Calu3 (cell line): ENCODE results near the gene CCER1. TPM values are rescaled to one million over a fixed set of nuclear protein-coding genes. Genes with fewer than 3 reads are reported as not detected.

ENCODE experiments used
- BruUV-seq: library from RNA; stranded (reverse); fragments of 400-500 nt; replicated peaks from 2 replicates; lab custom pipeline; 2021; lab: Mats Ljungman, UMichigan
- CTCF ChIA-PET: fragments of 300-600 bp; sonication (Branson Sonifier 250); formaldehyde crosslinking; loops from one replicate; lab custom pipeline; 2022; ENCODE audit warnings: antibody characterized with exemption; lab: Charles Lee
- DNase-seq: peaks from one replicate; pipeline ENCODE4 v3.0.0; 2022
- H3K27ac Mint-ChIP-seq: one replicate; pipeline ENCODE4 v1.8.0; 2022; ENCODE audit warnings: mixed read lengths; ENCODE audit not compliant: unreplicated experiment
- H3K27me3 Mint-ChIP-seq: one replicate; pipeline ENCODE4 v1.8.0; 2022; ENCODE audit warnings: mixed read lengths; ENCODE audit not compliant: unreplicated experiment
- H3K36me3 Mint-ChIP-seq: one replicate; pipeline ENCODE4 v1.8.0; 2022; ENCODE audit warnings: mild to moderate bottlenecking, moderate library complexity, mixed read lengths; ENCODE audit not compliant: insufficient read depth, unreplicated experiment
- H3K4me1 Mint-ChIP-seq: one replicate; pipeline ENCODE4 v1.8.0; 2022; ENCODE audit warnings: mild to moderate bottlenecking, low read depth, mixed read lengths; ENCODE audit not compliant: unreplicated experiment
- H3K4me3 Mint-ChIP-seq: one replicate; pipeline ENCODE4 v1.8.0; 2022; ENCODE audit warnings: mild to moderate bottlenecking, low read depth, moderate library complexity, mixed read lengths; ENCODE audit not compliant: unreplicated experiment
- H3K9me3 Mint-ChIP-seq: one replicate; pipeline ENCODE4 v1.8.0; 2022; ENCODE audit warnings: low read depth, mixed read lengths; ENCODE audit not compliant: unreplicated experiment
- CTCF ChIP-seq: fragments of 200-600 bp; IDR thresholded peaks from one replicate; pipeline ENCODE4 v1.8.0; 2022; ENCODE audit warnings: antibody characterized with exemption; ENCODE audit not compliant: unreplicated experiment
- intact Hi-C: fragments of 100-400 bp; cut with micrococcal nuclease; formaldehyde crosslinking; loops from one replicate; pipeline ENCODE4 v1.10.0; 2022; ENCODE audit not compliant: unreplicated experiment
- total RNA-seq: library from RNA; stranded (reverse); gene quantifications from 2 replicates; pipeline ENCODE4 v1.2.3, GENCODE V29; 2022

CCER1 gene
- total RNA-seq, 1 experiment from 2014 or later: not detected

- no peak for TF ChIP-seq CTCF
- CTCF ChIA-PET: no interaction called here
- BruUV-seq: no TSS peak
- Mint-ChIP-seq H3K4me1 (no peaks in the 10 kb centered on the region), H3K9me3 (peaks cover 7% of the 10 kb centered on the region), H3K4me3 (no peak overlapping the region), H3K27ac (no peak overlapping the region), H3K27me3 (no peaks in the 10 kb centered on the region), H3K36me3 (no peaks in the 10 kb centered on the region)
- DNase-seq: no peak
- intact Hi-C loops: no loop called here
Observed at GRCh38 chr12:90910958-90911357, 44.0 kb downstream of the CCER1 start.

GRCh38 chr12:90909069-90909770, 45.8 kb downstream of the CCER1 start:
- BruUV-seq: no TSS peak
- DNase-seq: peak; percentile 48
- Mint-ChIP-seq H3K4me1 (no peaks in the 10 kb centered on the region), H3K9me3 (peaks cover 6% of the 10 kb centered on the region), H3K4me3 (no peak overlapping the region), H3K27me3 (no peaks in the 10 kb centered on the region), H3K27ac (no peak overlapping the region), H3K36me3 (no peaks in the 10 kb centered on the region)
- TF ChIP-seq CTCF: peak; percentile 63
- intact Hi-C loops: loop anchor here (1.0 to 5.0 kb wide), 3 partner anchors 32 to 214 kb away; no protein-coding TSS in a partner anchor
- CTCF ChIA-PET: interaction anchor here (0.5 to 1.1 kb wide), 3 partner anchors 13 to 1365 kb away, joined by 3 to 6 read pairs (median 5); no protein-coding TSS in a partner anchor

GRCh38 chr12:90908465-90908864, 46.5 kb downstream of the CCER1 start:
- no peak overlapping the region for H3K27ac Mint-ChIP-seq
- CTCF ChIA-PET: no interaction called here
- no peaks in the 10 kb centered on the region for H3K4me1 Mint-ChIP-seq
- intact Hi-C loops: loop anchor here (5.0 kb wide), 1 partner anchor 56 kb away; no protein-coding TSS in a partner anchor
- no TSS peak for BruUV-seq
- H3K27me3 Mint-ChIP-seq: no peaks in the 10 kb centered on the region
- no peak for DNase-seq
- H3K36me3 Mint-ChIP-seq: no peaks in the 10 kb centered on the region
- TF ChIP-seq CTCF: no peak
- peaks cover 6% of the 10 kb centered on the region for H3K9me3 Mint-ChIP-seq
- H3K4me3 Mint-ChIP-seq: no peak overlapping the region

- intact Hi-C loops: loop anchor here (5.0 kb wide), 1 partner anchor 54 kb away; no protein-coding TSS in a partner anchor
- CTCF ChIA-PET: no interaction called here
- Mint-ChIP-seq H3K4me1 (no peaks in the 10 kb centered on the region), H3K27ac (no peak overlapping the region), H3K9me3 (peaks cover 4% of the 10 kb centered on the region), H3K4me3 (no peak overlapping the region), H3K36me3 (no peaks in the 10 kb centered on the region), H3K27me3 (no peaks in the 10 kb centered on the region)
- DNase-seq: no peak
- BruUV-seq: no TSS peak
- no peak for TF ChIP-seq CTCF
Observed at GRCh38 chr12:90905691-90906370, 49.1 kb downstream of the CCER1 start.
